K562 (cell line): Measurements from ENCODE around the gene RNF217. TPM values are rescaled to one million over a fixed set of nuclear protein-coding genes. Genes with fewer than 3 reads are reported as not detected.

Source experiments
- CTCFL ChIP-seq: IDR thresholded peaks from 2 replicates; pipeline ENCODE4 v1.6.1; 2011; ENCODE audit warnings: borderline replicate concordance, low read depth, mild to moderate bottlenecking, moderate library complexity, low read length; ENCODE audit not compliant: insufficient read depth, poor library complexity, severe bottlenecking
- ETS2 ChIP-seq: IDR thresholded peaks from 2 replicates; pipeline ENCODE4 v1.6.1; 2016; ENCODE audit warnings: borderline replicate concordance, missing genetic modification characterization, mild to moderate bottlenecking, moderate library complexity, missing compliant biosample characterization; ENCODE audit not compliant: poor library complexity, severe bottlenecking
- GATA2 ChIP-seq: sonication (generic); formaldehyde crosslinking; IDR thresholded peaks from 2 replicates; pipeline ENCODE4 v1.4.0; 2020; ENCODE audit warnings: mild to moderate bottlenecking, missing genetic modification reagents
- HINFP ChIP-seq: fragments of 450-650 bp; conservative IDR thresholded peaks from 2 replicates; pipeline ENCODE4 v1.6.1; 2016; ENCODE audit warnings: missing genetic modification characterization, low read depth, mild to moderate bottlenecking, control low read depth, missing compliant biosample characterization
- HMG20B ChIP-seq: fragments of 250-450 bp; sonication (Bioruptor Pico); IDR thresholded peaks from 2 replicates; pipeline ENCODE4 v1.5.0; 2021; ENCODE audit warnings: mild to moderate bottlenecking
- MAFG ChIP-seq: fragments of 450-650 bp; conservative IDR thresholded peaks from 2 replicates; pipeline ENCODE4 v1.6.1; 2016; ENCODE audit warnings: missing genetic modification characterization, missing compliant biosample characterization
- TAF1 ChIP-seq: IDR thresholded peaks from 2 replicates; pipeline ENCODE4 v1.6.1; 2011; ENCODE audit warnings: mild to moderate bottlenecking, low read length, moderate library complexity; ENCODE audit not compliant: insufficient read depth, control insufficient read depth, severe bottlenecking; ENCODE audit errors: extremely low read depth
- TAF9B ChIP-seq: fragments of 450-650 bp; IDR thresholded peaks from 2 replicates; pipeline ENCODE4 v1.6.1; 2018; ENCODE audit warnings: mild to moderate bottlenecking; ENCODE audit not compliant: partially characterized antibody
- THAP12 ChIP-seq: fragments of 250-450 bp; sonication (Bioruptor Pico); IDR thresholded peaks from 2 replicates; pipeline ENCODE4 v1.9.0; 2021; ENCODE audit warnings: mild to moderate bottlenecking, inconsistent platforms
- TRIM24 ChIP-seq, 2 experiments: fragments of 450-650 bp; IDR thresholded peaks; 2 replicates each; pipeline ENCODE4 v1.6.1; 2016
- ZNF407 ChIP-seq: fragments of 450-650 bp; IDR thresholded peaks from 2 replicates; pipeline ENCODE4 v1.6.1; 2016; ENCODE audit warnings: low read depth
- polyA plus RNA-seq, 8 experiments: library from polyadenylated mRNA; depleted of rRNA in 4 of 8; stranded (reverse) in 5 of 8; unstranded in 3 of 8; fragments of >200 nt; fragmentation: Nextera tagmentation in 2 of 8; fragmentation: Illumina TruSeq in 1 of 8; extraction: Ambion mirVana in 2 of 8; extraction: Trizol in 1 of 8; gene quantifications; 2 replicates each; pipeline versions ENCODE4 v1.2.1 to v1.2.3, GENCODE V29; 2011 to 2014; ENCODE audit warnings: inconsistent platforms in 1 of 8, missing spikeins in 1 of 8
- total RNA-seq, 7 experiments: library from RNA; depleted of rRNA in 6 of 7; stranded (reverse); fragments of >200 nt in 6 of 7; fragmentation: Illumina TruSeq in 2 of 7; extraction: Trizol in 2 of 7; gene quantifications; 2 replicates each; pipeline versions ENCODE4 v1.2.1 to v1.2.3, GENCODE V29; 2011 to 2021; ENCODE audit warnings: low replicate concordance in 1 of 7

RNF217 gene
- total and polyA plus RNA-seq, 9 of the 15 experiments (the other 6 are each of a cell fraction or from before 2014, with no cell fraction given) = 2.9 to 25.6 (median 12.0) TPM

- TF ChIP-seq THAP12 (peak; percentile 73), MAFG (tag) (no peak), ZNF407 (no peak), CTCFL (peak; percentile 58), HINFP (tag) (no peak), ETS2 (tag) (no peak), TRIM24 (IDR thresholded peaks at IDR 0.05) (0 out of 4 replicates have a peak, but pooled peaks of 1 of the 2 experiments have one; percentile 16), TAF1 (peak; percentile 71), TAF9B (no peak), HMG20B (CRISPR knock-in tag) (no peak), GATA2 (CRISPR knock-in tag) (no peak)
Measured at GRCh38 chr6:124961777-124962638, at the start of gene RNF217 (continued).
